GM12878 (cell line): ENCODE measurements around the gene NEK2. TPM values are rescaled to one million over a fixed set of nuclear protein-coding genes. Genes with fewer than 3 reads are reported as not detected.

ENCODE experiments used
- ATAC-seq: fragments of 200-7000 bp; cut with Tn5 transposase; 3 replicates; pipeline ENCODE4 v1.9.1; 2020; ENCODE audit warnings: mild to moderate bottlenecking, moderate library complexity
- BruUV-seq: library from RNA; stranded (reverse); fragments of 400-500 nt; replicated peaks from 2 replicates; lab custom pipeline; 2021; lab: Mats Ljungman, UMichigan
- CTCF ChIA-PET: fragments of 300-600 bp; sonication (Branson Sonifier 250); formaldehyde crosslinking; extraction: SDS; loops from one replicate; lab custom pipeline; 2021; ENCODE audit warnings: inconsistent platforms; lab: Yijun Ruan, JAX
- POLR2A ChIA-PET: fragments of 350-600 bp; formaldehyde crosslinking; extraction: SDS; loops from one replicate; lab custom pipeline; 2021; ENCODE audit warnings: inconsistent platforms; lab: Charles Lee
- RAD21 ChIA-PET: fragments of 300-600 bp; sonication (Branson Sonifier 250); formaldehyde crosslinking; loops from one replicate; lab custom pipeline; 2023; ENCODE audit warnings: antibody characterized with exemption; ENCODE audit not compliant: unreplicated experiment; lab: Charles Lee
- SMC1A ChIA-PET: fragments of 300-600 bp; sonication (Branson Sonifier 250); formaldehyde crosslinking; loops from one replicate; lab custom pipeline; 2023; ENCODE audit not compliant: unreplicated experiment, uncharacterized antibody; lab: Charles Lee
- DNase-seq: peaks from one replicate; pipeline ENCODE4 v3.0.0-alpha.2; 2011; ENCODE audit warnings: low read depth, low spot score
- FAIRE-seq: peaks from 3 replicates; lab custom pipeline; 2011; peaks lifted over from hg19 to GRCh38; lab: Jason Lieb, UNC
- H2AFZ ChIP-seq: 2 replicates; pipeline ENCODE4 v1.6.0; 2011; ENCODE audit warnings: low read depth, low read length, control low read depth; ENCODE audit not compliant: control insufficient read depth
- H3K27ac ChIP-seq: 2 replicates; pipeline ENCODE4 v1.5.1; 2011; ENCODE audit warnings: control low read depth; ENCODE audit not compliant: control insufficient read depth, insufficient read depth
- H3K27me3 ChIP-seq, 2 experiments: replicated peaks in 1 of 2; 2 replicates each; pipeline versions ENCODE4 v1.6.0 to v1.6.1; 2011; ENCODE audit warnings: low read length in 1 of 2; ENCODE audit not compliant: control insufficient read depth in 2 of 2, insufficient read depth in 2 of 2
- H3K36me3 ChIP-seq, 2 experiments: 2 replicates each; pipeline ENCODE4 v1.5.1; 2011; ENCODE audit warnings: low read length in 1 of 2; ENCODE audit not compliant: control insufficient read depth in 2 of 2, insufficient read depth in 2 of 2
- H3K4me1 ChIP-seq: 2 replicates; pipeline ENCODE4 v1.6.1; 2011; ENCODE audit warnings: mild to moderate bottlenecking, low read length, moderate library complexity, mixed read lengths; ENCODE audit not compliant: control insufficient read depth, insufficient read depth
- H3K4me2 ChIP-seq: 2 replicates; pipeline ENCODE4 v1.6.0; 2011; ENCODE audit warnings: control low read depth; ENCODE audit not compliant: control insufficient read depth, insufficient read depth
- H3K4me3 ChIP-seq: fragments of 200-600 bp; sonication (generic); 2 replicates; pipeline ENCODE4 v1.5.1; 2016
- H3K79me2 ChIP-seq: 2 replicates; pipeline ENCODE4 v1.6.0; 2011; ENCODE audit warnings: low read length; ENCODE audit not compliant: control insufficient read depth, insufficient read depth
- H3K9ac ChIP-seq: 2 replicates; pipeline ENCODE4 v1.8.0; 2011; ENCODE audit warnings: low read length, control low read depth, mixed read lengths; ENCODE audit not compliant: control insufficient read depth, insufficient read depth
- H3K9me3 ChIP-seq: replicated peaks from 3 replicates; pipeline ENCODE4 v1.5.1; 2011; ENCODE audit warnings: mild to moderate bottlenecking, low read length; ENCODE audit not compliant: control insufficient read depth, insufficient read depth
- H4K20me1 ChIP-seq: 2 replicates; pipeline ENCODE4 v1.6.0; 2011; ENCODE audit not compliant: control insufficient read depth, insufficient read depth
- CBX3 ChIP-seq: fragments of 200-600 bp; sonication (generic); IDR thresholded peaks from 2 replicates; pipeline ENCODE4 v1.6.1; 2016; ENCODE audit warnings: low read depth, borderline replicate concordance
- MTA3 ChIP-seq: IDR thresholded peaks from 2 replicates; pipeline ENCODE4 v1.6.1; 2012; ENCODE audit warnings: low read length, inconsistent platforms, borderline replicate concordance
- NFYB ChIP-seq: IDR thresholded peaks from 2 replicates; pipeline ENCODE4 v1.6.1; 2011; ENCODE audit warnings: low read depth, mild to moderate bottlenecking, low read length, improper control_type of control experiment, moderate library complexity; ENCODE audit not compliant: insufficient read depth
- PML ChIP-seq: IDR thresholded peaks from 2 replicates; pipeline ENCODE4 v1.6.1; 2012; ENCODE audit warnings: low read length, inconsistent platforms
- RELA ChIP-seq: fragments of 450-650 bp; IDR thresholded peaks from 2 replicates; pipeline ENCODE4 v1.8.0; 2014; ENCODE audit warnings: borderline replicate concordance; ENCODE audit not compliant: partially characterized antibody
- SMC3 ChIP-seq: IDR thresholded peaks from 2 replicates; pipeline ENCODE4 v1.6.1; 2011; ENCODE audit warnings: low read length, improper control_type of control experiment, borderline replicate concordance
- WRNIP1 ChIP-seq: IDR thresholded peaks from 2 replicates; pipeline ENCODE4 v1.6.1; 2011; ENCODE audit warnings: low read depth, low read length, improper control_type of control experiment, borderline replicate concordance
- ZNF384 ChIP-seq: IDR thresholded peaks from 2 replicates; pipeline ENCODE4 v1.6.1; 2012; ENCODE audit warnings: low read depth, mild to moderate bottlenecking, low read length, improper control_type of control experiment, borderline replicate concordance
- ZNF622 ChIP-seq: fragments of 450-650 bp; IDR thresholded peaks from 2 replicates; pipeline ENCODE4 v1.6.1; 2017; ENCODE audit warnings: mild to moderate bottlenecking, inconsistent platforms
- WGBS: methylation state at CpG from one replicate; pipeline ENCODE4 v1.1.6; 2016; ENCODE audit warnings: low lambda C conversion rate; ENCODE audit not compliant: insufficient replicate concordance, insufficient coverage; ENCODE audit errors: missing lambda C conversion rate; 5-methylcytosine and 5-hydroxymethylcytosine counted together
- in situ Hi-C: fragments of 300-500 bp; cut with MboI; formaldehyde crosslinking; loops from 9 replicates; pipeline ENCODE4 v1.14.3; 2018; ENCODE audit warnings: mixed read lengths
- intact Hi-C: fragments of 100-400 bp; cut with micrococcal nuclease; formaldehyde crosslinking; loops from one replicate; pipeline ENCODE4 v1.14.2; 2022; ENCODE audit not compliant: unreplicated experiment
- polyA plus RNA-seq, 11 experiments: library from polyadenylated mRNA; depleted of rRNA in 4 of 11; unstranded in 6 of 11; stranded (reverse) in 5 of 11; fragments of >200 nt; fragmentation: Nextera tagmentation in 4 of 11; fragmentation: Illumina TruSeq in 1 of 11; extraction: Ambion mirVana in 4 of 11; extraction: Trizol in 1 of 11; gene quantifications; 1 replicate in 1 of 11; 2 replicates in 10 of 11; pipeline versions ENCODE4 v1.2.1 to v1.2.3, GENCODE V29; 2011 to 2016; ENCODE audit warnings: inconsistent platforms in 2 of 11, missing spikeins in 2 of 11, low read depth in 1 of 11
- total RNA-seq, 4 experiments: library from RNA; depleted of rRNA in 3 of 4; stranded (reverse); fragments of >200 nt in 3 of 4; fragmentation: Illumina TruSeq in 1 of 4; extraction: Trizol in 1 of 4; gene quantifications; 2 replicates each; pipeline versions ENCODE4 v1.2.1 to v1.2.3, GENCODE V29; 2013 to 2021
- TF ChIP-seq, protein P1 (sequence below): IDR thresholded peaks from 2 replicates; pipeline ENCODE4 v1.6.1; 2012; ENCODE audit warnings: low read length, inconsistent platforms

The NEK2 gene
- total and polyA plus RNA-seq, 10 of the 15 experiments (the other 5 are each of a cell fraction or from before 2014, with no cell fraction given): 16.7 to 49.7 (median 36.9) TPM

DNA sequence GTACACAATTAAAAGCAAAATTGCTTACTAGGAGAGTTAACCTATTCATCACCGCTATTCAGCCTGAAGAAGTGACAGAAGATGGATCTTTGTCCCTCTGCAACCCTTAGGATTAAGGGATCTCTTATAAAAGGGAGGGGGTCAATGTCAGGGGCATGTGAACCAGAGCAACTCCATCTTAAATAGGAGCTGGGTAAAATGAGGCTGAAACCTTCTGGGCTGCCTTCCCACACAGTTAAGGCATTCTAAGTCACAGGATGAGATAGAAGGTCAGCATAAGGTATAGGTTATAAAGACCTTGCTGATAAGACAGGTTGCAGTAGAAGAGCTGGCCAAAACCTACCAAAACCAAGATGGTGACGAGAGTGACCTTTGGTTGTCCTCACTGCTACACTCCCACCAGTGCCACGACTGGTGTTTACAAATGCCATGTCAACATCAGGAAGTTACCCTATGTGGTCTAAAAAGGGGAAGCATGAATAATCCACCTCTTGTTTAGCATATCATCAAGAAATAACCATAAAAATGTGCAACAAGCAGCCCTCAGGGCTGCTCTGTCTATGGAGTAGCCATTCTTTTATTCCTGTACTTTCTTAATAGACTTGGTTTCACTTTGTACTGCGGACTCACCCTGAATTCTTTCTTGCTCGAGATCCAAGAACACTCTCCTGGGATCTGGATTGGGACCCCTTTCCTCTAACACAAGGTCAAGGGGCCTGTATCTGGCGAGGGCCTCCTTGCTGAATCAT, 35.3 kb upstream of the NEK2 start:
- Histone ChIP-seq H2AFZ (no peak overlapping the region), H4K20me1 (no peaks in the 10 kb centered on the region), H3K79me2 (no peaks in the 10 kb centered on the region), H3K27me3 (no peaks in the 10 kb centered on the region), H3K27ac (no peak overlapping the region), H3K4me3 (no peak overlapping the region), H3K9me3 (no peaks in the 10 kb centered on the region), H3K4me2 (no peak overlapping the region), H3K9ac (no peak overlapping the region), H3K36me3 (no peaks in the 10 kb centered on the region), H3K4me1 (no peaks in the 10 kb centered on the region)
- ChIA-PET POLR2A (no interaction called here), SMC1A (interaction anchor here (0.6 to 2.7 kb wide), 4 partner anchors 10 to 74 kb away, joined by 3 to 10 read pairs (median 3); no protein-coding TSS in a partner anchor), CTCF (interaction anchor here (1.4 kb wide), 1 partner anchor 30 kb away, joined by 4 read pairs; no protein-coding TSS in a partner anchor), RAD21 (no interaction called here)
- intact Hi-C loops: no loop called here
- DNase-seq (no peak), ATAC-seq (no peak), FAIRE-seq (no peak)
- 73% methylated on average over 6 of the region's 6 CpGs for WGBS
- in situ Hi-C loops: no loop called here
- no peak for TF ChIP-seq SMC3
- no peak for TF ChIP-seq MTA3
- no peak for TF ChIP-seq CBX3
- TF ChIP-seq WRNIP1: no peak
- TF ChIP-seq ZNF622: no peak
- TF ChIP-seq, protein P1, sequence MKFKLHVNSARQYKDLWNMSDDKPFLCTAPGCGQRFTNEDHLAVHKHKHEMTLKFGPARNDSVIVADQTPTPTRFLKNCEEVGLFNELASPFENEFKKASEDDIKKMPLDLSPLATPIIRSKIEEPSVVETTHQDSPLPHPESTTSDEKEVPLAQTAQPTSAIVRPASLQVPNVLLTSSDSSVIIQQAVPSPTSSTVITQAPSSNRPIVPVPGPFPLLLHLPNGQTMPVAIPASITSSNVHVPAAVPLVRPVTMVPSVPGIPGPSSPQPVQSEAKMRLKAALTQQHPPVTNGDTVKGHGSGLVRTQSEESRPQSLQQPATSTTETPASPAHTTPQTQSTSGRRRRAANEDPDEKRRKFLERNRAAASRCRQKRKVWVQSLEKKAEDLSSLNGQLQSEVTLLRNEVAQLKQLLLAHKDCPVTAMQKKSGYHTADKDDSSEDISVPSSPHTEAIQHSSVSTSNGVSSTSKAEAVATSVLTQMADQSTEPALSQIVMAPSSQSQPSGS: no peak
- no peak for TF ChIP-seq RELA
- TF ChIP-seq ZNF384: no peak
- no peak for TF ChIP-seq PML
- TF ChIP-seq NFYB: no peak
- no TSS peak for BruUV-seq
